HepG2 (cell line): ENCODE results near the gene KRTAP5-4.
"Not testable (repeated sequence)": the region's sequence is repeated elsewhere in the genome, so short reads cannot be mapped to it uniquely, and the experiment has no call there.

Experiments used
- EP300 ChIP-seq, 3 experiments: sonication (generic) in 1 of 3; formaldehyde crosslinking in 1 of 3; IDR thresholded peaks; 2 replicates each; pipeline versions ENCODE4 v1.5.1 to v1.6.1; 2011 to 2020; ENCODE audit warnings: low read depth in 2 of 3, low read length in 2 of 3, borderline replicate concordance in 1 of 3, improper control_type of control experiment in 1 of 3, mild to moderate bottlenecking in 1 of 3, missing genetic modification reagents in 1 of 3, moderate library complexity in 1 of 3
- MTF1 ChIP-seq: sonication (generic); formaldehyde crosslinking; IDR thresholded peaks from 2 replicates; pipeline ENCODE4 v1.5.0; 2020; ENCODE audit warnings: missing genetic modification reagents
- MXD4 ChIP-seq: IDR thresholded peaks from 2 replicates; pipeline ENCODE4 v1.6.1; 2016; ENCODE audit warnings: mild to moderate bottlenecking, missing biosample characterization, missing genetic modification reagents
- POLR2AphosphoS5 ChIP-seq: IDR thresholded peaks from 2 replicates; pipeline ENCODE4 v1.6.1; 2012; ENCODE audit warnings: low read depth, low read length
- RXRA ChIP-seq: sonication (generic); formaldehyde crosslinking; IDR thresholded peaks from 2 replicates; pipeline ENCODE4 v1.5.1; 2020; ENCODE audit warnings: missing genetic modification reagents
- SP2 ChIP-seq: sonication (generic); formaldehyde crosslinking; IDR thresholded peaks from 2 replicates; pipeline ENCODE4 v1.5.1; 2020; ENCODE audit warnings: mild to moderate bottlenecking, missing genetic modification reagents
- SUZ12 ChIP-seq: fragments of 150-350 bp; IDR thresholded peaks from 2 replicates; pipeline ENCODE4 v1.6.1; 2014; ENCODE audit warnings: low read depth, low read length
- TF ChIP-seq, protein P1 (sequence below): sonication (generic); formaldehyde crosslinking; IDR thresholded peaks from 2 replicates; pipeline ENCODE4 v1.8.1; 2023; ENCODE audit warnings: missing genetic modification reagents, mild to moderate bottlenecking, borderline replicate concordance
- TF ChIP-seq, protein P2 (sequence below): sonication (generic); formaldehyde crosslinking; IDR thresholded peaks from 2 replicates; pipeline ENCODE4 v1.5.0; 2020; ENCODE audit warnings: mild to moderate bottlenecking, missing genetic modification reagents, moderate library complexity
- TF ChIP-seq, protein P3 (sequence below): sonication (generic); formaldehyde crosslinking; IDR thresholded peaks from 2 replicates; pipeline ENCODE4 v1.8.1; 2023; ENCODE audit warnings: mild to moderate bottlenecking, missing genetic modification reagents
- TF ChIP-seq, protein P4 (sequence below): sonication (generic); formaldehyde crosslinking; IDR thresholded peaks from 2 replicates; pipeline ENCODE4 v1.9.0; 2022; ENCODE audit warnings: low read depth, missing genetic modification reagents
- TF ChIP-seq, protein P5 (sequence below): sonication (generic); formaldehyde crosslinking; IDR thresholded peaks from 2 replicates; pipeline ENCODE4 v1.4.0; 2020; ENCODE audit warnings: missing genetic modification reagents

DNA sequence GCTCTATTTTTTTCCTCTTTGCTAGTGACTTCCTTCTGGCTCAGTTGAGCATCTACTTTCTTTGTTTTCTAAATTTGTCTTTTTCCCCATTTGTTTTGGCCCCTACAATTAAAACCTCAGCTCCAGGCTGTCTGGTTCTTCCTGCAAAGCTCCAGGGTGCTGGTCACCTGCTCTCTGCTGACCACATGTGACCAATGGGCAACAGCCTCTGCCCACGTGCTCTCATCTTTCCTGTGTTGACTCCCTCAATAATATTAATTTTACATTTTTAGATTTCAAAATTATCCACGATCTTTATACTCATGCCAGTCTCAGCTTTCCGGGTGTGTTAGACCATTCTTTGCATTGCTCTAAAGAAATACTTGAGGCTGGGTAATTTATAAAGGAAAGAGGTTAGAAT lies 23.5 kb downstream of the KRTAP5-4 start:
- TF ChIP-seq, protein P1, sequence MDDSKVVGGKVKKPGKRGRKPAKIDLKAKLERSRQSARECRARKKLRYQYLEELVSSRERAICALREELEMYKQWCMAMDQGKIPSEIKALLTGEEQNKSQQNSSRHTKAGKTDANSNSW (CRISPR knock-in tag) = not testable (repeated sequence)
- TF ChIP-seq POLR2AphosphoS5; SUZ12; EP300 (IDR thresholded peaks at IDR 0.05; ENCODE audit: low read depth in 2 of 2, low read length in 2 of 2); EP300 (CRISPR knock-in tag; IDR thresholded peaks at IDR 0.05; ENCODE audit: borderline replicate concordance); SP2; RXRA (CRISPR knock-in tag); MTF1 (CRISPR knock-in tag); MXD4: not testable (repeated sequence)
- TF ChIP-seq, protein P2, sequence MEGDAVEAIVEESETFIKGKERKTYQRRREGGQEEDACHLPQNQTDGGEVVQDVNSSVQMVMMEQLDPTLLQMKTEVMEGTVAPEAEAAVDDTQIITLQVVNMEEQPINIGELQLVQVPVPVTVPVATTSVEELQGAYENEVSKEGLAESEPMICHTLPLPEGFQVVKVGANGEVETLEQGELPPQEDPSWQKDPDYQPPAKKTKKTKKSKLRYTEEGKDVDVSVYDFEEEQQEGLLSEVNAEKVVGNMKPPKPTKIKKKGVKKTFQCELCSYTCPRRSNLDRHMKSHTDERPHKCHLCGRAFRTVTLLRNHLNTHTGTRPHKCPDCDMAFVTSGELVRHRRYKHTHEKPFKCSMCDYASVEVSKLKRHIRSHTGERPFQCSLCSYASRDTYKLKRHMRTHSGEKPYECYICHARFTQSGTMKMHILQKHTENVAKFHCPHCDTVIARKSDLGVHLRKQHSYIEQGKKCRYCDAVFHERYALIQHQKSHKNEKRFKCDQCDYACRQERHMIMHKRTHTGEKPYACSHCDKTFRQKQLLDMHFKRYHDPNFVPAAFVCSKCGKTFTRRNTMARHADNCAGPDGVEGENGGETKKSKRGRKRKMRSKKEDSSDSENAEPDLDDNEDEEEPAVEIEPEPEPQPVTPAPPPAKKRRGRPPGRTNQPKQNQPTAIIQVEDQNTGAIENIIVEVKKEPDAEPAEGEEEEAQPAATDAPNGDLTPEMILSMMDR (CRISPR knock-in tag) = not testable (repeated sequence)
- TF ChIP-seq, protein P3, sequence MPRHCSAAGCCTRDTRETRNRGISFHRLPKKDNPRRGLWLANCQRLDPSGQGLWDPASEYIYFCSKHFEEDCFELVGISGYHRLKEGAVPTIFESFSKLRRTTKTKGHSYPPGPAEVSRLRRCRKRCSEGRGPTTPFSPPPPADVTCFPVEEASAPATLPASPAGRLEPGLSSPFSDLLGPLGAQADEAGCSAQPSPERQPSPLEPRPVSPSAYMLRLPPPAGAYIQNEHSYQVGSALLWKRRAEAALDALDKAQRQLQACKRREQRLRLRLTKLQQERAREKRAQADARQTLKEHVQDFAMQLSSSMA = not testable (repeated sequence)
- TF ChIP-seq, protein P4, sequence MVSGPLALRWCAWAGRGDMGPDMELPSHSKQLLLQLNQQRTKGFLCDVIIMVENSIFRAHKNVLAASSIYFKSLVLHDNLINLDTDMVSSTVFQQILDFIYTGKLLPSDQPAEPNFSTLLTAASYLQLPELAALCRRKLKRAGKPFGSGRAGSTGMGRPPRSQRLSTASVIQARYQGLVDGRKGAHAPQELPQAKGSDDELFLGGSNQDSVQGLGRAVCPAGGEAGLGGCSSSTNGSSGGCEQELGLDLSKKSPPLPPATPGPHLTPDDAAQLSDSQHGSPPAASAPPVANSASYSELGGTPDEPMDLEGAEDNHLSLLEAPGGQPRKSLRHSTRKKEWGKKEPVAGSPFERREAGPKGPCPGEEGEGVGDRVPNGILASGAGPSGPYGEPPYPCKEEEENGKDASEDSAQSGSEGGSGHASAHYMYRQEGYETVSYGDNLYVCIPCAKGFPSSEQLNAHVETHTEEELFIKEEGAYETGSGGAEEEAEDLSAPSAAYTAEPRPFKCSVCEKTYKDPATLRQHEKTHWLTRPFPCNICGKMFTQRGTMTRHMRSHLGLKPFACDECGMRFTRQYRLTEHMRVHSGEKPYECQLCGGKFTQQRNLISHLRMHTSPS (CRISPR knock-in tag) = not testable (repeated sequence)
- TF ChIP-seq, protein P5, sequence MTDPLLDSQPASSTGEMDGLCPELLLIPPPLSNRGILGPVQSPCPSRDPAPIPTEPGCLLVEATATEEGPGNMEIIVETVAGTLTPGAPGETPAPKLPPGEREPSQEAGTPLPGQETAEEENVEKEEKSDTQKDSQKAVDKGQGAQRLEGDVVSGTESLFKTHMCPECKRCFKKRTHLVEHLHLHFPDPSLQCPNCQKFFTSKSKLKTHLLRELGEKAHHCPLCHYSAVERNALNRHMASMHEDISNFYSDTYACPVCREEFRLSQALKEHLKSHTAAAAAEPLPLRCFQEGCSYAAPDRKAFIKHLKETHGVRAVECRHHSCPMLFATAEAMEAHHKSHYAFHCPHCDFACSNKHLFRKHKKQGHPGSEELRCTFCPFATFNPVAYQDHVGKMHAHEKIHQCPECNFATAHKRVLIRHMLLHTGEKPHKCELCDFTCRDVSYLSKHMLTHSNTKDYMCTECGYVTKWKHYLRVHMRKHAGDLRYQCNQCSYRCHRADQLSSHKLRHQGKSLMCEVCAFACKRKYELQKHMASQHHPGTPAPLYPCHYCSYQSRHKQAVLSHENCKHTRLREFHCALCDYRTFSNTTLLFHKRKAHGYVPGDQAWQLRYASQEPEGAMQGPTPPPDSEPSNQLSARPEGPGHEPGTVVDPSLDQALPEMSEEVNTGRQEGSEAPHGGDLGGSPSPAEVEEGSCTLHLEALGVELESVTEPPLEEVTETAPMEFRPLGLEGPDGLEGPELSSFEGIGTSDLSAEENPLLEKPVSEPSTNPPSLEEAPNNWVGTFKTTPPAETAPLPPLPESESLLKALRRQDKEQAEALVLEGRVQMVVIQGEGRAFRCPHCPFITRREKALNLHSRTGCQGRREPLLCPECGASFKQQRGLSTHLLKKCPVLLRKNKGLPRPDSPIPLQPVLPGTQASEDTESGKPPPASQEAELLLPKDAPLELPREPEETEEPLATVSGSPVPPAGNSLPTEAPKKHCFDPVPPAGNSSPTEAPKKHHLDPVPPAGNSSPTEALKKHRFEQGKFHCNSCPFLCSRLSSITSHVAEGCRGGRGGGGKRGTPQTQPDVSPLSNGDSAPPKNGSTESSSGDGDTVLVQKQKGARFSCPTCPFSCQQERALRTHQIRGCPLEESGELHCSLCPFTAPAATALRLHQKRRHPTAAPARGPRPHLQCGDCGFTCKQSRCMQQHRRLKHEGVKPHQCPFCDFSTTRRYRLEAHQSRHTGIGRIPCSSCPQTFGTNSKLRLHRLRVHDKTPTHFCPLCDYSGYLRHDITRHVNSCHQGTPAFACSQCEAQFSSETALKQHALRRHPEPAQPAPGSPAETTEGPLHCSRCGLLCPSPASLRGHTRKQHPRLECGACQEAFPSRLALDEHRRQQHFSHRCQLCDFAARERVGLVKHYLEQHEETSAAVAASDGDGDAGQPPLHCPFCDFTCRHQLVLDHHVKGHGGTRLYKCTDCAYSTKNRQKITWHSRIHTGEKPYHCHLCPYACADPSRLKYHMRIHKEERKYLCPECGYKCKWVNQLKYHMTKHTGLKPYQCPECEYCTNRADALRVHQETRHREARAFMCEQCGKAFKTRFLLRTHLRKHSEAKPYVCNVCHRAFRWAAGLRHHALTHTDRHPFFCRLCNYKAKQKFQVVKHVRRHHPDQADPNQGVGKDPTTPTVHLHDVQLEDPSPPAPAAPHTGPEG = not testable (repeated sequence)
